H9 (cell line): Measurements from ENCODE around the gene GPR32. TPM values are rescaled to one million over a fixed set of nuclear protein-coding genes. Genes with fewer than 3 reads are reported as not detected.

Source experiments
- DNase-seq: peaks from one replicate; pipeline ENCODE4 v3.0.0-alpha.2; 2017
- H2AFZ ChIP-seq: one replicate; pipeline ENCODE4 v1.6.1; 2013; ENCODE audit warnings: mild to moderate bottlenecking, low read length, control low read depth, moderate library complexity
- H2AK5ac ChIP-seq: 2 replicates; pipeline ENCODE4 v1.6.1; 2013; ENCODE audit warnings: low read length, control low read depth, mixed read lengths; ENCODE audit not compliant: insufficient read length
- H2BK120ac ChIP-seq: one replicate; pipeline ENCODE4 v1.6.1; 2013; ENCODE audit warnings: low read depth, mild to moderate bottlenecking, low read length, control low read depth, inconsistent platforms; ENCODE audit not compliant: poor library complexity, severe bottlenecking
- H2BK12ac ChIP-seq: 2 replicates; pipeline ENCODE4 v1.6.1; 2013; ENCODE audit warnings: low read length, control low read depth, mixed read lengths, low read depth; ENCODE audit not compliant: insufficient read length
- H2BK15ac ChIP-seq: 2 replicates; pipeline ENCODE4 v1.6.1; 2013; ENCODE audit warnings: low read depth, low read length, control low read depth
- H2BK20ac ChIP-seq: one replicate; pipeline ENCODE4 v1.6.1; 2013; ENCODE audit warnings: low read depth, mild to moderate bottlenecking, low read length, control low read depth, inconsistent platforms; ENCODE audit not compliant: poor library complexity, severe bottlenecking
- H2BK5ac ChIP-seq: 2 replicates; pipeline ENCODE4 v1.6.1; 2013; ENCODE audit warnings: low read length, control low read depth, mixed read lengths; ENCODE audit not compliant: insufficient read length
- H3K14ac ChIP-seq: 2 replicates; pipeline ENCODE4 v1.6.1; 2013; ENCODE audit warnings: low read length, control low read depth; ENCODE audit not compliant: insufficient read depth
- H3K18ac ChIP-seq: 2 replicates; pipeline ENCODE4 v1.6.1; 2013; ENCODE audit warnings: low read depth, mild to moderate bottlenecking, mixed read lengths, low read length, control low read depth; ENCODE audit not compliant: insufficient read length
- H3K23ac ChIP-seq: 2 replicates; pipeline ENCODE4 v1.6.1; 2013; ENCODE audit warnings: low read length, control low read depth, mixed read lengths, low read depth; ENCODE audit not compliant: insufficient read length
- H3K23me2 ChIP-seq: 2 replicates; pipeline ENCODE4 v1.6.1; 2013; ENCODE audit warnings: low read depth, mild to moderate bottlenecking, mixed read lengths, low read length, control low read depth; ENCODE audit not compliant: insufficient read length, poor library complexity, severe bottlenecking
- H3K27ac ChIP-seq: 2 replicates; pipeline ENCODE4 v1.5.1; 2013; ENCODE audit warnings: low read length, control low read depth, mixed read lengths, low read depth; ENCODE audit not compliant: insufficient read length
- H3K27me3 ChIP-seq: 2 replicates; pipeline ENCODE4 v1.6.1; 2013; ENCODE audit warnings: low read length, control low read depth, inconsistent platforms; ENCODE audit not compliant: insufficient read depth
- H3K4ac ChIP-seq: 2 replicates; pipeline ENCODE4 v1.6.1; 2013; ENCODE audit warnings: low read depth, mild to moderate bottlenecking, control low read depth, inconsistent platforms, low read length, moderate library complexity
- H3K4me1 ChIP-seq: 2 replicates; pipeline ENCODE4 v1.6.1; 2013; ENCODE audit warnings: low read length, control low read depth, inconsistent platforms; ENCODE audit not compliant: insufficient read depth
- H3K4me2 ChIP-seq: 2 replicates; pipeline ENCODE4 v1.6.1; 2013; ENCODE audit warnings: low read length, control low read depth, mixed read lengths; ENCODE audit not compliant: insufficient read length, insufficient read depth
- H3K56ac ChIP-seq: 2 replicates; pipeline ENCODE4 v1.6.1; 2013; ENCODE audit warnings: low read depth, mild to moderate bottlenecking, mixed read lengths, low read length, control low read depth; ENCODE audit not compliant: insufficient read length
- H3K79me1 ChIP-seq: 2 replicates; pipeline ENCODE4 v1.6.1; 2013; ENCODE audit warnings: low read depth, mild to moderate bottlenecking, moderate library complexity, low read length, control low read depth, inconsistent platforms; ENCODE audit not compliant: insufficient read depth, poor library complexity, severe bottlenecking
- H3K79me2 ChIP-seq: 2 replicates; pipeline ENCODE4 v1.6.1; 2013; ENCODE audit warnings: low read length, control low read depth, inconsistent platforms; ENCODE audit not compliant: insufficient read depth
- H3K9ac ChIP-seq: 2 replicates; pipeline ENCODE4 v1.6.1; 2013; ENCODE audit warnings: low read length, control low read depth, mixed read lengths; ENCODE audit not compliant: insufficient read length; ENCODE audit errors: extremely low read depth
- H3K9me3 ChIP-seq: one replicate; pipeline ENCODE4 v1.6.1; 2013; ENCODE audit warnings: low read depth, low read length, inconsistent platforms; ENCODE audit not compliant: control insufficient read depth
- H3T11ph ChIP-seq: one replicate; pipeline ENCODE4 v1.6.1; 2013; ENCODE audit warnings: mild to moderate bottlenecking, low read length, control low read depth, inconsistent platforms
- H4K20me1 ChIP-seq: one replicate; pipeline ENCODE4 v1.6.1; 2013; ENCODE audit not compliant: control insufficient read depth, insufficient read length, insufficient read depth
- H4K5ac ChIP-seq: 2 replicates; pipeline ENCODE4 v1.6.1; 2013; ENCODE audit warnings: low read depth, mild to moderate bottlenecking, mixed read lengths, low read length, control low read depth; ENCODE audit not compliant: insufficient read length
- H4K8ac ChIP-seq: replicated peaks from 2 replicates; pipeline ENCODE4 v1.6.1; 2013; ENCODE audit warnings: low read length, control low read depth, mixed read lengths, low read depth; ENCODE audit not compliant: insufficient read length
- H4K91ac ChIP-seq: 2 replicates; pipeline ENCODE4 v1.6.1; 2013; ENCODE audit warnings: low read depth, mild to moderate bottlenecking, moderate library complexity, mixed read lengths, low read length, control low read depth; ENCODE audit not compliant: insufficient read length
- H3K27ac Mint-ChIP-seq, 3 experiments: 2 replicates in 2 of 3; 3 replicates in 1 of 3; pipeline ENCODE4 v1.8.0; 2020 to 2021; ENCODE audit warnings: mixed read lengths in 3 of 3, mild to moderate bottlenecking in 1 of 3, moderate library complexity in 1 of 3
- H3K27me3 Mint-ChIP-seq: 2 replicates; pipeline ENCODE4 v1.8.0; 2021; ENCODE audit warnings: low read depth, mild to moderate bottlenecking, moderate library complexity, mixed read lengths
- H3K36me3 Mint-ChIP-seq, 3 experiments: 2 replicates in 2 of 3; 3 replicates in 1 of 3; pipeline ENCODE4 v1.8.0; 2020 to 2021; ENCODE audit warnings: low read depth in 3 of 3, mixed read lengths in 3 of 3; ENCODE audit not compliant: insufficient read depth in 1 of 3
- H3K4me1 Mint-ChIP-seq, 2 experiments: 2 replicates each; pipeline ENCODE4 v1.8.0; 2020; ENCODE audit warnings: mixed read lengths in 2 of 2
- H3K4me3 Mint-ChIP-seq, 2 experiments: 2 replicates in 1 of 2; 3 replicates in 1 of 2; pipeline ENCODE4 v1.8.0; 2020 to 2021; ENCODE audit warnings: mild to moderate bottlenecking in 2 of 2, mixed read lengths in 2 of 2, moderate library complexity in 1 of 2
- H3K9me3 Mint-ChIP-seq, 2 experiments: 2 replicates in 1 of 2; 3 replicates in 1 of 2; pipeline ENCODE4 v1.8.0; 2020; ENCODE audit warnings: mild to moderate bottlenecking in 2 of 2, mixed read lengths in 2 of 2, moderate library complexity in 1 of 2
- CTCF ChIP-seq: fragments of 200-600 bp; sonication (generic); conservative IDR thresholded peaks from 3 replicates; pipeline ENCODE4 v1.8.0; 2021; ENCODE audit warnings: antibody characterized with exemption, mild to moderate bottlenecking
- WGBS: extraction: QIAGEN DNeasy Blood & Tissue Kit; methylation state at CpG from one replicate; pipeline ENCODE4 v1.1.7; 2013; ENCODE audit warnings: missing lambda C conversion rate, low lambda C conversion rate, mixed read lengths; ENCODE audit not compliant: insufficient read length; ENCODE audit errors: extremely low coverage; 5-methylcytosine and 5-hydroxymethylcytosine counted together
- total RNA-seq: library from RNA; stranded (reverse); gene quantifications from 2 replicates; pipeline ENCODE4 v1.2.1, GENCODE V29; 2021

The GPR32 gene
- total RNA-seq, 1 experiment from 2014 or later = not detected

GRCh38 chr19:50819636-50820035 is 49.4 kb downstream of the GPR32 start:
- H3K27ac ChIP-seq = no peak overlapping the region
- no peaks in the 10 kb centered on the region for H3K79me1 ChIP-seq
- H3K27me3 ChIP-seq = peaks cover 12% of the 10 kb centered on the region
- H2BK5ac ChIP-seq = no peak overlapping the region
- no peak for DNase-seq
- H3K27ac Mint-ChIP-seq = no peak overlapping the region
- peaks cover 0 to 2% (median 0%) of the 10 kb centered on the region in 3 experiments; a peak in 4 of 7 replicates for H3K36me3 Mint-ChIP-seq
- no peaks in the 10 kb centered on the region for H4K20me1 ChIP-seq
- no peak overlapping the region for H3K23ac ChIP-seq
- peaks cover 33 to 42% of the 10 kb centered on the region in 2 experiments for H3K4me1 Mint-ChIP-seq
- no peaks in the 10 kb centered on the region for H3K9me3 ChIP-seq
- peaks cover 3 to 4% of the 10 kb centered on the region in 2 experiments; a peak in 3 of 5 replicates for H3K9me3 Mint-ChIP-seq
- no peak overlapping the region for H3K56ac ChIP-seq
- no peak overlapping the region for H2BK20ac ChIP-seq
- peak overlapping the region in 1 of 2 experiments; percentile 76; a peak in 2 of 5 replicates for H3K4me3 Mint-ChIP-seq
- H2BK120ac ChIP-seq = no peak overlapping the region
- H3K14ac ChIP-seq = no peak overlapping the region
- no CpG with 5 or more reads among the region's 8 CpGs for WGBS
- no peaks in the 10 kb centered on the region for H3K79me2 ChIP-seq
- H4K91ac ChIP-seq = no peak overlapping the region
- no peak overlapping the region for H3K9ac ChIP-seq
- no peak overlapping the region for H3K4ac ChIP-seq
- H2AFZ ChIP-seq = no peak overlapping the region
- no peak overlapping the region for H2BK15ac ChIP-seq
- H3K4me1 ChIP-seq = peaks cover 5% of the 10 kb centered on the region; the same call in 1 of the 2 replicates
- H3K27me3 Mint-ChIP-seq = peaks cover 89% of the 10 kb centered on the region
- H4K5ac ChIP-seq = no peak overlapping the region
- H4K8ac ChIP-seq = no peak overlapping the region
- TF ChIP-seq CTCF = no peak
- H3K23me2 ChIP-seq = peaks cover 8% of the 10 kb centered on the region
- no peak overlapping the region for H3K18ac ChIP-seq
- H3K4me2 ChIP-seq = peak overlapping the region; percentile 92
- H3T11ph ChIP-seq = no peak overlapping the region
- H2AK5ac ChIP-seq = no peak overlapping the region
- no peak overlapping the region for H2BK12ac ChIP-seq
